Activated naive CD4-positive, alpha-beta T cell treated with anti-CD3 and anti-CD28 coated beads, Interleukin-2, amount 50 U/mL, for 16 hours (primary cell): ENCODE results near the gene COL11A2.
"Not testable (repeated sequence)": the region's sequence is repeated elsewhere in the genome, so short reads cannot be mapped to it uniquely, and the experiment has no call there.

ENCODE experiments used
- DNase-seq: peaks from one replicate; pipeline ENCODE4 v3.0.0-alpha.2; 2020

Gene COL11A2

GRCh38 chr6:33192105-33192646, at the start of gene COL11A2:
Gene COL11A2 (minus strand): TSS chr6:33192467. CDS start chr6:33192240, 227 bp downstream.
- DNase-seq: no peak

DNA sequence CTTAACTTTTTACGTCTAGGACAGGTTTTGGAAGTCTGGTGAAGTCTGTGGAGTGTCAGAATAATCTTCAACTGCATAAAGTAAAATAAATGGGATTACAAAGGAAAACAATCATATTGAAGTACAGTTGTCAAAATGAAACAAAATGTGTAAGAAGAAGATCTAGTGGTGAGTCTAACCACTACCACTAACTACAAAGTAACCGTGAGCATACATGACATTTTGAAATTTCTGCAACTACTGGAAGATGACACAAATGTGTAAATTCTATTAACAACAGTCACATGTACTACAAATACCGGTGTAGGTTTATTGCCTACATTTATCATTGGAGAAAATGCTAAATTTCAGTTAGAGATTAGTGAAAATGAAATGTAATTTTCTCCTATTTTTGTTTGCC, 49.7 kb upstream of the COL11A2 start:
- no peak for DNase-seq

DNA sequence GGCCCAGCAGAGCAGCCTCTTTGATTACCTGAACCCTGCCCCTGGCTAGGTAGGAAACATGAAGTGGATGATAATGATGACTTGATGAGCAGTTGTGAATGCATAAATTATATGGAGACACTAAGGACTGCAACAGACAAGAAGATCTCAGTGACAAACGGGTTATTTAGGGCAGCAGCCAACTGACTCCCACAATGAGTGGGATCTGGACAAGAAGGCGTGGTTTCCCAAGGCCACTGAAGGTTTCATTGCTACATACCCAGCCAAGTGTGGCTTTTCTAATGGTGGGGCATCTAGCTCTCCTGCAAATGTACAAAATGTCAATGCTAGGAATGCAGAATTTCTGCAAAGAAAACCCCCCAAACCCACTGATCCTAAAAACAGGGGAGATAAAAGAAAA, 45.5 kb upstream of the COL11A2 start:
- no peak for DNase-seq

DNA sequence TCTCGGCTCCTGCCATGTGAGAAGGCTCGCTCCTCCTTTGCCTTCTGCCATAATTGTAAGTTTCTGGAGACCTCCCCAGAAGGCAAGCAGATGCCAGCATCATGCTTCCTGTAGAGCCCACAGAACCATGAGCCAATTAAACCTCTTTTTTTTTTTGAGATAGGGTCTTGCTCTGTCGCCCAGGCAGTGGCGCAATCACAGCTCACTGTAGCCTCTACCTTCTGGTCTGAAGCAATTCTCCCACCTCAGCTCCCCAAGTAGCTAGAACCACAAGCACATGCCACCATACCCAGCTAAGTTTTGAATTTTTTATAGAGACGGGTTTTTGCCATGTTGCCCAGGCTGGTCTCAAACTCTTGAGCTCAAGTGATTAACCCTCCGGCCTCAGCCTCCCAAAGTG, 44.6 kb upstream of the COL11A2 start:
- DNase-seq: no peak

GRCh38 chr6:33236328-33236727, 44.1 kb upstream of the COL11A2 start:
- no peak for DNase-seq

- no peak for DNase-seq
These were observed 43.0 kb upstream of the COL11A2 start for GRCh38 chr6:33235221-33235634.

- not testable (repeated sequence) for DNase-seq
These were observed 34.3 kb upstream of the COL11A2 start for GRCh38 chr6:33226503-33227120.

DNA sequence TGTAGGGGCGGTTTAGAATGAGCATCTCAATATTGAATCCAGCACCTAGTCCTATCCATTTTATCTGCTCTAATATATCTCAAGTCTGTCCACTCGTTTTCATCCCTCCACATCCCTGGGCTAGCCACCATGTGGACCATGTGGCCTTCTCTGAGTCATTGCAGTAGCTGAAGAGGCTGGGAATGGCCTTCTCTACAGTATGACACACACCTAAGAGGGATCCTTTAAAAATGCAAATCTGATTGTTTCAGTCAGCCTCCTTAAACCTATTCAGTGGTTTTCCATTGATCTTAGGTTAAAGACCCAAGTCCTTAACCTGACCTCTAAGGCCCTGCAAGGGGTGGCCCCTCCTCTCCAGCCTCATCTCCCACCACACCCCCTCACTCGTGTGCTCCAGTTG, 25.4 kb upstream of the COL11A2 start:
- no peak for DNase-seq

- DNase-seq: no peak
These were observed 25.0 kb upstream of the COL11A2 start for GRCh38 chr6:33217246-33217645.

- DNase-seq: no peak
These were observed 23.9 kb upstream of the COL11A2 start for GRCh38 chr6:33216117-33216649.

DNA sequence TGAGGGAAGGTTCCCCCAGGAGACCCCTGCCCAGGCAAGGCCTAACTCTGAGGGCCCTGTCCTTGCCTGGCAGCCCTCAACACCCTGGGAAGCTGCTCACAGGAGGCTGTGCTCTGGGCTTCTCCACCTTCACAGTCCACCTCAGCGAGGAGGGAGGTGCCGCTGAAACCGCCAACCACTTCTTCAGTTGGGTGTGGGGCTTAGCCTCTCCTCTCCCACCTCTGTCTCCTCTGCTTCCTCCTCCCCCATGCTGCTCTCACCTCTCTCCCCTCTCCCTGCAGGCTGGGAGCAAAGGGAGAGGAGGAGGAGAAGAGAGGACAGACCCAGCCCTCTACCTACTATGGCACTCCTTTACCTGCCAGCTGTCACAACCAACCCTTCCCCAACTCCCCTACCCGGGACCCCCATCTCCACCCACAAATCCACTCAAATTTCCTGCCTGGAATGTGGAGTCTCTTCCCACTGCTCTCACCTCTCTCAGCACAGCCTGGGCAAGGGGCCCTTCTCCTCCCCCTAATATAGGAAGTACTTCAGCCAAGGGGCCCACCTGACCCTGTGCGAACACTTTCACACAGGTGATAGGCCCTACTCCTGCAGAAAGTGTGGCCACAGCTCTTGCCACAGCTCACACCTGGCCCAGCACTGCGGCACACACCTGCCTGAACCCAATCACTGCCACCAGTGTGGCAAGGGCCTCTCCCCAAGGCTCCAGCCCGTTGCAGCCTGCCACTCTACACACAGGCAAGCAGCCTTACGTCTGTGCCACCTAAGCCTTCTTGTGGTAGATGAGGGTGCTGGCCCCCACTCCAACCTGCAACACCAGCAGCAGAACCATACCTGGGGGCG, 23.2 kb upstream of the COL11A2 start:
- no peak for DNase-seq

DNA sequence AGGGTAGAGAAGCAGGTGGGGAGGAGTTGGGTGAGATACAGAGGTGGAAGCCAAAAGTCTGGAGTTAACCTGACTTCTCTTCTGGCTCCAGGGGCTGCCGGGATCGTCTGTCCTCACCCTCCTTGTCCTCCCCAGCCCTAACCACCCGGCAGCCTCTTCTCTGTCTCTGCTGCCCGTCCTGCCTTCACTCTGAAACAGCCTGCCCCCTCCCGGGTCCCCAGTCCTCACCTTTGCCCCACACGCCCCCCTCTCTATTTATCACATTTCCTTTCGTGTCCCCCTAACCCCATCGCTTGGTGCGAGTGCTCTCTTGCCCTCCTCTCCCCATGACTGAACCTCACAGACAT, 21.7 kb upstream of the COL11A2 start:
- DNase-seq: no peak

DNA sequence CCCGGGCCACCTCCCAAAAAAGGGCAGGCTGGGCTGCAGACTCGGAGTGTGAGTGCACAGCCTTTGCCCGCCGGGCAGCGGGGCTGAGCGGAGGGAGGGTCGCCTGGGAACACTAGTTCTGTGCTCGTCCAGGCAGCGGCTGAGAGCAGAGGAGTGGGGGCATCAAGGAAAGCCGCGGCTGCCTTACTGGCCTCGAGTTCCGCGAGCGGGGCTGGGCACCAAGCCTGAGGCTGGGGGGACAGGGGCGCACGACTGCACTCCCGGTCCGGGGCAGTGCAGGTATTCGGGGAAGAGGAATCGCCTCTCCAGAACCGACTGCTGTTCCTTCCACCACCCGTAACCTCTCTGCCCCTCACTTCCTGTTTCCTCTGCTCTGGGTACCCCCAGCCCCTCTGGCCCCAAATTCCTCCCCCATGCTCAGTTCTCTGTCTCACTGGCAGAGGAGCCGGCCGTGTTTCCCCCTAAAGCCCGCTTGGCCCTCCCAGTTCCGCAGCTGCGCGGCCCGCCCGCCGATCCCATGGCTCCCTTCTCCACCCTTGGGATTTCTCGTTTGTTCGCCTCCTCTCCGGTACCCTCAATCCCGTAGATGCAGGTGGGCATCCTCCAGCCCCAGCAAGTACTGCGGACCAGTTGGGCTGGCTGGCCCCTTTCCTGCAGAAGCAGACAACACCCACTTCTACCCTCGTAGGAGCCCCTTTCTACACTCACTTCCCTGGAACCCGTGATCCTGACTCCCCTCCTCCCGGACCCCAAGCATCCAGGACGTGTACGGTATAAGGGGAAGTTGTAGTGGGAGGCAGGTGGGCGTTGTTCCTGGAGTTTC, 21.1 kb upstream of the COL11A2 start:
- no peak for DNase-seq

DNA sequence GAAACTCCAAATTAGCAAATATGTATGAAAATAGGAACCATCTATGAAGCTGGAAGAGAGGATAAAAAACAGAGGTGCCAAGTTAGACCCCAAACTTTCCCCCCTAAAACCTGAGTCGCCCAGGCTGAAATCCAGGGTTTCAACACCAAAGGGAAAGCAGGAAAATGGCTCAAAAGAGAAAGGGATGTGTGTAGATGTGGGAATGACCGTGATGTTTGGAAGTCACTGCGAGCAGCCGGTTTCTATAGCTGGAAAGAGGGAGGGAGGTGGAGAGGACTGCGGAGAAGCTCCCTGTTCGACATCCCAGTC, 20.5 kb upstream of the COL11A2 start:
- DNase-seq: no peak

DNA sequence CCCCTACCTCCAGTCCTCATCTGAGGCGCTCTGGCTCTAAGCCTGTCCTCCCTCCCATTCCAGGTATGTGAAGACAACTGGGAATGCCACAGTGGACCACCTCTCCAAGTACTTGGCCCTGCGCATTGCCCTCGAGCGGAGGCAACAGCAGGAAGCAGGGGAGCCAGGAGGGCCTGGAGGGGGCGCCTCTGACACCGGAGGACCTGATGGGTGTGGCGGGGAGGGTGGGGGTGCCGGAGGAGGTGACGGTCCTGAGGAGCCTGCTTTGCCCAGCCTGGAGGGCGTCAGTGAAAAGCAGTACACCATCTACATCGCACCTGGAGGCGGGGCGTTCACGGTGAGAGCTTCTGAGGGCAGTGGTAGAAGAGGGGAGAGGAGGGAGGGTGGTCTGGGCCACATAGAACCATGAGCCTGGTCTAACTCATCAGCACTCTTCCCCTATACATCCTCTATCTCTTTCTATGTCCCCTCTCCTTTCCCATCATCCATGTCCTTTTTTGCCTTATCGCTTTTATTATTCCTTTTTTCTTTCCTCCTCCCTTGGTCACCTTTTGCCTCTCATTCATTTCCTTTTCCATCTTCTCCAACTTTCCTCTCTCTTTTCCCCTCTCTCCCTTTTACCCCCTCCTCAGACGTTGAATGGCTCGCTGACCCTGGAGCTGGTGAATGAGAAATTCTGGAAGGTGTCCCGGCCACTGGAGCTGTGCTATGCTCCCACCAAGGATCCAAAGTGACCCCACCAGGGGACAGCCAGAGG, 19.6 kb upstream of the COL11A2 start:
- DNase-seq: no peak

- DNase-seq: no peak
These were observed 18.9 kb upstream of the COL11A2 start for GRCh38 chr6:33211136-33211535.

DNA sequence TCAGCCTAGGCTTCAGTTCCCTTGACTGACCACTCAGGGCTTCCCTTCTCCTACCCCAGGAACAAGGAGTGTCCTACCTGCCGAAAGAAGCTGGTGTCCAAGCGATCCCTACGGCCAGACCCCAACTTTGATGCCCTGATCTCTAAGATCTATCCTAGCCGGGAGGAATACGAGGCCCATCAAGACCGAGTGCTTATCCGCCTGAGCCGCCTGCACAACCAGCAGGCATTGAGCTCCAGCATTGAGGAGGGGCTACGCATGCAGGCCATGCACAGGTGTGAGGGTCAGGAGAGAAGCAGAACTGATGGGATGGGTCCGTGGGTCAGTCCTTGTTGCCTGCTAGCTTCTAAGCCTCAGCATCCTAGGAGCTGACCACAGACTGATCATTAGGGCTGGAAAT, 17.6 kb upstream of the COL11A2 start:
- no peak for DNase-seq

- peak; percentile 89 for DNase-seq
These were observed 16.1 kb upstream of the COL11A2 start, which contains the start of gene RING1 for GRCh38 chr6:33208091-33208967. Gene RING1 (plus strand): TSS chr6:33208500. CDS start chr6:33208823, 323 bp downstream.

GRCh38 chr6:33207552-33208090, 15.4 kb upstream of the COL11A2 start:
- DNase-seq: no peak

DNA sequence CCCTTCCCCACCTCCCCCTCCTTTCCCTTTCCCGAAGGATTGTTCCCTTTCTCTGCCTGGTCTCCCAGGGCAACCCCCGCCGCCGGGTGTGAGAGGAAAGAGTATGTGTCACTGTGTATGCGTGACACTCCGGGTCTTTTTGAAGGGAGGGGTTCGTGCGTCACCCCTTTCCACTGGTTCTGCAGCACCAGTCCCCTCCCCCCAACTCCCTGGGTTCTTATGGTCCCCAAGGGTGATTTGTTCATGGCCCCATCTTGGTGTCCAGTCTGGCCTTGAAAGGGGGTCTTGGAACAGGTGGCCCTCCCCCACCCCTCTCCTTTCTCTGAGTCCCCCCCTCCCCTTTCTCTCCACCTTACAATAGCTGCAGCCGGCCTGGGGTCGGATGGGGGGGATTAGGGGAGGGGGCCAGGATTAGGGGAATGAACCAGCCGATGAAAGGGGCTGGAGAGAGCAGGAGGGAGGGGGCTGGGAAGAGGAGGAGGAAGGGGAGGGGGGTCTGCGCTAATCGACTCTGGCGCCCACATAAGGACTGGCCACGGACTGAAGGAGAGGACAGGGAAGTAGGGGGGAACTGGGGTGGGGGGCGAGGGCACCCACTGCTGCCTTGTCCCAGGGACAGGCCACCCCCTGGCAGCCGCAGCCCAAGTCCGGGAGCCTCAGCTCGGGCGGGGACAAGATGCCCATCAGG, 14.7 kb upstream of the COL11A2 start:
- DNase-seq: no peak
